Measurements from ENCODE around the gene L3MBTL4. TPM values are rescaled to one million over a fixed set of nuclear protein-coding genes. Genes with fewer than 3 reads are reported as not detected.

L3MBTL4 gene
- polyA plus RNA-seq, 1 of the 3 experiments (the other 2 are of a cell fraction), result 0.02 TPM

- no peak for TF ChIP-seq JUND (IDR thresholded peaks at IDR 0.05)
- TF ChIP-seq RFX5 (IDR thresholded peaks at IDR 0.05; ENCODE audit: low read length), result no peak
- no peak for TF ChIP-seq TAF1 (IDR thresholded peaks at IDR 0.05; ENCODE audit: borderline replicate concordance, low read depth, low read length)
- no peak for TF ChIP-seq MXI1 (IDR thresholded peaks at IDR 0.05; ENCODE audit: low read depth, low read length)
- TF ChIP-seq FOXJ3 (CRISPR knock-in tag; IDR thresholded peaks at IDR 0.05), result no peak
- TF ChIP-seq REST (IDR thresholded peaks at IDR 0.05; ENCODE audit: low read depth, low read length), result no peak
- TF ChIP-seq GABPA (IDR thresholded peaks at IDR 0.05; ENCODE audit: low read depth), result no peak
- TF ChIP-seq RCOR1 (IDR thresholded peaks at IDR 0.05; ENCODE audit: low read length), result no peak
- no peak for TF ChIP-seq EP300 (IDR thresholded peaks at IDR 0.05; ENCODE audit: borderline replicate concordance in 1 of 2, low read depth in 1 of 2, low read length in 1 of 2)
- no peak for TF ChIP-seq YY1 (IDR thresholded peaks at IDR 0.05; ENCODE audit: low read depth)
- H3K27me3 ChIP-seq (ENCODE audit: insufficient read depth), result no peaks in the 10 kb centered on the region
- 33% methylated on average over 1 of the region's 1 CpG for WGBS (ENCODE audit: low lambda C conversion rate)
Measured at GRCh38 chr18:6340121-6340520, 74.6 kb downstream of the L3MBTL4 start.

GRCh38 chr18:6336239-6336638 lies 78.5 kb downstream of the L3MBTL4 start:
- no peaks in the 10 kb centered on the region for H3K4me1 ChIP-seq (ENCODE audit: control insufficient read depth in 1 of 2, insufficient read depth in 2 of 2, low read depth in 1 of 2, low read length in 1 of 2)
- H3K9ac ChIP-seq, result no peak overlapping the region
- no peaks in the 10 kb centered on the region for H3K27me3 ChIP-seq (ENCODE audit: insufficient read depth)
- H3K9me2 ChIP-seq, result no peaks in the 10 kb centered on the region
- H3K36me3 ChIP-seq (replicated peaks in 1 of 2; ENCODE audit: control insufficient read depth in 1 of 2, insufficient read depth in 2 of 2, low read length in 1 of 2), result no peaks in the 10 kb centered on the region
- H3K4me2 ChIP-seq, result no peak overlapping the region
- no peaks in the 10 kb centered on the region for H3K9me3 ChIP-seq
- POLR2A ChIA-PET, result no interaction called here
- no peak overlapping the region for H2AFZ ChIP-seq (ENCODE audit: low read depth)
- H3F3A ChIP-seq (replicated peaks; ENCODE audit: insufficient read depth), result no peaks in the 10 kb centered on the region
- DNase-seq, result no peak
- H3K27ac ChIP-seq (ENCODE audit: low read depth in 2 of 2, low read length in 1 of 2), result no peak overlapping the region
- WGBS (ENCODE audit: low lambda C conversion rate), result 38% methylated on average over 4 of the region's 4 CpGs
- no peaks in the 10 kb centered on the region for H4K20me1 ChIP-seq (ENCODE audit: insufficient read depth)
- no peak overlapping the region for H3K4me3 ChIP-seq (ENCODE audit: low read depth in 2 of 2, low read length in 1 of 2)
- CTCF ChIA-PET, result no interaction called here
- H3K79me2 ChIP-seq (ENCODE audit: insufficient read depth), result no peaks in the 10 kb centered on the region
- TF ChIP-seq RFX5 (IDR thresholded peaks at IDR 0.05; ENCODE audit: low read length) (no peak), TEAD4 (IDR thresholded peaks at IDR 0.05; ENCODE audit: borderline replicate concordance, insufficient read depth) (no peak), NRF1 (IDR thresholded peaks at IDR 0.05; ENCODE audit: low read depth, low read length) (no peak), YY1 (IDR thresholded peaks at IDR 0.05; ENCODE audit: low read depth) (no peak), CTCF (IDR thresholded peaks at IDR 0.05) (no peak), EP300 (IDR thresholded peaks at IDR 0.05; ENCODE audit: borderline replicate concordance in 1 of 2, low read depth in 1 of 2, low read length in 1 of 2) (no peak), ZBTB33 (IDR thresholded peaks at IDR 0.05; ENCODE audit: borderline replicate concordance, low read depth) (no peak), PBX3 (IDR thresholded peaks at IDR 0.05) (no peak), ELF1 (IDR thresholded peaks at IDR 0.05) (no peak), GABPA (IDR thresholded peaks at IDR 0.05; ENCODE audit: low read depth) (no peak), RAD21 (IDR thresholded peaks at IDR 0.05; ENCODE audit: low read length) (no peak), USF2 (IDR thresholded peaks at IDR 0.05; ENCODE audit: borderline replicate concordance, low read depth, low read length) (no peak), SIN3A (IDR thresholded peaks at IDR 0.05; ENCODE audit: borderline replicate concordance, low read depth, low read length) (no peak)

More at GRCh38 chr18:6340121-6340520, 74.6 kb downstream of the L3MBTL4 start:
- Histone ChIP-seq H3K27ac (ENCODE audit: low read depth in 2 of 2, low read length in 1 of 2) (no peak overlapping the region), H4K20me1 (ENCODE audit: insufficient read depth) (no peaks in the 10 kb centered on the region), H3K4me2 (no peak overlapping the region), H3K9me3 (no peaks in the 10 kb centered on the region), H3K9ac (no peak overlapping the region), H3K36me3 (replicated peaks in 1 of 2; ENCODE audit: control insufficient read depth in 1 of 2, insufficient read depth in 2 of 2, low read length in 1 of 2) (no peaks in the 10 kb centered on the region), H3K4me3 (ENCODE audit: low read depth in 2 of 2, low read length in 1 of 2) (no peak overlapping the region), H3F3A (replicated peaks; ENCODE audit: insufficient read depth) (no peaks in the 10 kb centered on the region), H2AFZ (ENCODE audit: low read depth) (no peak overlapping the region), H3K79me2 (ENCODE audit: insufficient read depth) (no peaks in the 10 kb centered on the region), H3K4me1 (ENCODE audit: control insufficient read depth in 1 of 2, insufficient read depth in 2 of 2, low read depth in 1 of 2, low read length in 1 of 2) (no peaks in the 10 kb centered on the region), H3K9me2 (no peaks in the 10 kb centered on the region)
- CTCF ChIA-PET, result interaction anchor here (1.2 kb wide), 1 partner anchor 122 kb away, joined by 4 read pairs; no protein-coding TSS in a partner anchor
- DNase-seq, result no peak
- POLR2A ChIA-PET, result no interaction called here

Data from SK-N-SH (cell line).